ENCODE results near the gene IFI27L1.

Gene IFI27L1

GRCh38 chr14:94122438-94122837, 41.3 kb downstream of the IFI27L1 start:
- no peak for DNase-seq (ENCODE audit: low spot score)
- H3K18ac ChIP-seq (ENCODE audit: low read length): no peak overlapping the region
- H3K9me3 ChIP-seq (replicated peaks in 1 of 2; ENCODE audit: control insufficient read depth in 2 of 2, insufficient read depth in 1 of 2, low read depth in 1 of 2, low read length in 2 of 2): peaks cover 0 to 5% of the 10 kb centered on the region in 2 donors
- no peak overlapping the region for H3K14ac ChIP-seq (ENCODE audit: low read length)
- no peak overlapping the region for H4K8ac ChIP-seq (ENCODE audit: low read depth, low read length)
- no peak overlapping the region for H3K4me2 ChIP-seq (ENCODE audit: insufficient read depth, low read length, poor library complexity, severe bottlenecking)
- H3K9ac ChIP-seq (ENCODE audit: low read depth, low read length, poor library complexity): no peak overlapping the region
- H2AFZ ChIP-seq (ENCODE audit: low read length): no peak overlapping the region
- no peak overlapping the region for H3K27ac ChIP-seq (replicated peaks; ENCODE audit: low read length)
- WGBS, 2 donors (ENCODE audit: extremely low coverage in 2 of 2, insufficient read length in 2 of 2, insufficient replicate concordance in 1 of 2): no CpG with 5 or more reads among the region's 3 CpGs
- H2BK120ac ChIP-seq (ENCODE audit: low read depth, low read length): no peak overlapping the region
- no peak overlapping the region for H3K4me3 ChIP-seq (ENCODE audit: low read length in 2 of 2)
- H3K4ac ChIP-seq (ENCODE audit: low read length): no peak overlapping the region
- no peak overlapping the region for H4K91ac ChIP-seq (ENCODE audit: low read depth, low read length, poor library complexity)
- H3K79me1 ChIP-seq (ENCODE audit: low read depth, low read length): no peaks in the 10 kb centered on the region
- H3K4me1 ChIP-seq (ENCODE audit: control insufficient read depth in 2 of 2, insufficient read depth in 1 of 2, low read depth in 1 of 2, low read length in 2 of 2): no peaks in the 10 kb centered on the region
- H2AK5ac ChIP-seq (ENCODE audit: low read depth, low read length): no peak overlapping the region
- no peak overlapping the region for H2BK15ac ChIP-seq (ENCODE audit: low read length)
- no peak overlapping the region for H2BK5ac ChIP-seq (ENCODE audit: low read length)
- peaks cover 0 to 11% (median 0%) of the 10 kb centered on the region in 3 experiments for H3K27me3 ChIP-seq (ENCODE audit: control insufficient read depth in 3 of 3, insufficient read depth in 3 of 3, low read depth in 1 of 3, low read length in 3 of 3)
- H2BK12ac ChIP-seq (ENCODE audit: low read length): no peak overlapping the region
- H3K36me3 ChIP-seq (replicated peaks in 1 of 2; ENCODE audit: control insufficient read depth in 2 of 2, insufficient read depth in 2 of 2, low read length in 2 of 2): peaks cover 0 to 1% of the 10 kb centered on the region in 2 donors
- H3K23ac ChIP-seq (ENCODE audit: low read depth, low read length, poor library complexity): no peak overlapping the region

- Histone ChIP-seq H2BK120ac (ENCODE audit: low read depth, low read length) (no peak overlapping the region), H2AK5ac (ENCODE audit: low read depth, low read length) (no peak overlapping the region), H3K27ac (replicated peaks; ENCODE audit: low read length) (no peak overlapping the region), H3K4me1 (ENCODE audit: control insufficient read depth in 2 of 2, insufficient read depth in 1 of 2, low read depth in 1 of 2, low read length in 2 of 2) (no peaks in the 10 kb centered on the region), H3K9ac (ENCODE audit: low read depth, low read length, poor library complexity) (no peak overlapping the region), H2BK15ac (ENCODE audit: low read length) (no peak overlapping the region), H3K9me3 (replicated peaks in 1 of 2; ENCODE audit: control insufficient read depth in 2 of 2, insufficient read depth in 1 of 2, low read depth in 1 of 2, low read length in 2 of 2) (peaks cover 0 to 5% of the 10 kb centered on the region in 2 donors), H3K4me2 (ENCODE audit: insufficient read depth, low read length, poor library complexity, severe bottlenecking) (no peak overlapping the region), H3K4ac (ENCODE audit: low read length) (no peak overlapping the region), H3K27me3 (ENCODE audit: control insufficient read depth in 3 of 3, insufficient read depth in 3 of 3, low read depth in 1 of 3, low read length in 3 of 3) (peaks cover 0 to 11% (median 0%) of the 10 kb centered on the region in 3 experiments), H4K8ac (ENCODE audit: low read depth, low read length) (no peak overlapping the region), H2AFZ (ENCODE audit: low read length) (no peak overlapping the region), H2BK12ac (ENCODE audit: low read length) (no peak overlapping the region), H3K79me1 (ENCODE audit: low read depth, low read length) (no peaks in the 10 kb centered on the region), H3K4me3 (ENCODE audit: low read length in 2 of 2) (no peak overlapping the region), H3K36me3 (replicated peaks in 1 of 2; ENCODE audit: control insufficient read depth in 2 of 2, insufficient read depth in 2 of 2, low read length in 2 of 2) (peaks cover 0 to 1% of the 10 kb centered on the region in 2 donors), H3K23ac (ENCODE audit: low read depth, low read length, poor library complexity) (no peak overlapping the region), H4K91ac (ENCODE audit: low read depth, low read length, poor library complexity) (no peak overlapping the region), H3K18ac (ENCODE audit: low read length) (no peak overlapping the region), H2BK5ac (ENCODE audit: low read length) (no peak overlapping the region), H3K14ac (ENCODE audit: low read length) (no peak overlapping the region)
- no CpG with 5 or more reads among the region's 9 CpGs for WGBS, 2 donors (ENCODE audit: extremely low coverage in 2 of 2, insufficient read length in 2 of 2, insufficient replicate concordance in 1 of 2)
- no peak for DNase-seq (ENCODE audit: low spot score)
Observed at GRCh38 chr14:94123296-94123695, 42.2 kb downstream of the IFI27L1 start.

GRCh38 chr14:94123868-94124267, 42.8 kb downstream of the IFI27L1 start:
- H4K8ac ChIP-seq (ENCODE audit: low read depth, low read length): no peak overlapping the region
- H3K18ac ChIP-seq (ENCODE audit: low read length): no peak overlapping the region
- H2BK120ac ChIP-seq (ENCODE audit: low read depth, low read length): no peak overlapping the region
- no CpG with 5 or more reads among the region's 1 CpG for WGBS, 2 donors (ENCODE audit: extremely low coverage in 2 of 2, insufficient read length in 2 of 2, insufficient replicate concordance in 1 of 2)
- H3K14ac ChIP-seq (ENCODE audit: low read length): no peak overlapping the region
- no peak for DNase-seq (ENCODE audit: low spot score)
- no peak overlapping the region for H3K9ac ChIP-seq (ENCODE audit: low read depth, low read length, poor library complexity)
- no peak overlapping the region for H3K27ac ChIP-seq (replicated peaks; ENCODE audit: low read length)
- H3K4me1 ChIP-seq (ENCODE audit: control insufficient read depth in 2 of 2, insufficient read depth in 1 of 2, low read depth in 1 of 2, low read length in 2 of 2): no peaks in the 10 kb centered on the region
- H2BK5ac ChIP-seq (ENCODE audit: low read length): no peak overlapping the region
- no peak overlapping the region for H3K23ac ChIP-seq (ENCODE audit: low read depth, low read length, poor library complexity)
- no peak overlapping the region for H3K4me2 ChIP-seq (ENCODE audit: insufficient read depth, low read length, poor library complexity, severe bottlenecking)
- no peak overlapping the region for H4K91ac ChIP-seq (ENCODE audit: low read depth, low read length, poor library complexity)
- no peak overlapping the region for H2BK12ac ChIP-seq (ENCODE audit: low read length)
- no peak overlapping the region for H2BK15ac ChIP-seq (ENCODE audit: low read length)
- peaks cover 0 to 1% of the 10 kb centered on the region in 2 donors for H3K36me3 ChIP-seq (replicated peaks in 1 of 2; ENCODE audit: control insufficient read depth in 2 of 2, insufficient read depth in 2 of 2, low read length in 2 of 2)
- H3K9me3 ChIP-seq (replicated peaks in 1 of 2; ENCODE audit: control insufficient read depth in 2 of 2, insufficient read depth in 1 of 2, low read depth in 1 of 2, low read length in 2 of 2): peaks cover 0 to 5% of the 10 kb centered on the region in 2 donors
- H2AFZ ChIP-seq (ENCODE audit: low read length): no peak overlapping the region
- H2AK5ac ChIP-seq (ENCODE audit: low read depth, low read length): no peak overlapping the region
- H3K4me3 ChIP-seq (ENCODE audit: low read length in 2 of 2): no peak overlapping the region
- H3K27me3 ChIP-seq (ENCODE audit: control insufficient read depth in 3 of 3, insufficient read depth in 3 of 3, low read depth in 1 of 3, low read length in 3 of 3): peaks cover 0 to 11% (median 0%) of the 10 kb centered on the region in 3 experiments
- no peaks in the 10 kb centered on the region for H3K79me1 ChIP-seq (ENCODE audit: low read depth, low read length)
- H3K4ac ChIP-seq (ENCODE audit: low read length): no peak overlapping the region

DNA sequence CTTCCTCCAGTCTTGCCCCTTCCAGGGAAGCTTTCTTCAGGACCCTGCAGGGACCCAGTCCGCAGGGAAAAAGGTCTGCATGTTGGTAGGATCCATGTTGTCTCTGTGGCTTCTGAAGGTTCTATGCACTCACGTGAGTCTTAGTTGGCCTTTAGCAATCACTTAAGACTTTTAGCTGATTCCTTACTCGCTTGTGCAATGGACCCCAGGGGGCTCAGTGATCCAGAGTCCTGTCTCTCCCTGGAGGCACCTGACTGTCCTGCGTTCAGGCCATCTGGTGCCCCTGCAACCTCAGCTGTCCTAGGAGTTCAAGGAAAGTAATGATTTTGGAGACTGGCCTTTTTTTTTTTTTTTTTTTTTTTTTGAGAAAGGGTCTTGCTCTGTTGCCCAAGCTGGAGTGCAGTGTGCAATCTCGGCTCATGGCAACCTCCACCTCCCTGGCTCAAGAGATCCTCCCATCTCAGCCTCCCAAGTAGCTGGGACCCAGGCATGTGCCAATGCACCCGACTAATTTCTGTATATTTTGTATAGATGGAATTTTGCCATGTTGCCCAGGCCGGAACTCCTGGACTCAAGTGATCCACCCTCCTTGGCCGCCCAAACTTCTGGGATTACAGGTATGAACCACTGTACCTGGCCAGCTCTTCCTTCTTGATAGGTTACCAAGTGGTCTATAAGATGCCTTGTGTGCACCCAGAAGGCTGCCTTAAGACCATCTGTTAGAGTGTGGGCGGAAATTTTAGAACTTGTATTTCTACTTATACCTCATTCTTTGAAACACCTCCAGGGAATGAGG, 43.7 kb downstream of the IFI27L1 start:
- Histone ChIP-seq H3K4me2 (ENCODE audit: insufficient read depth, low read length, poor library complexity, severe bottlenecking) (no peak overlapping the region), H3K9me3 (replicated peaks in 1 of 2; ENCODE audit: control insufficient read depth in 2 of 2, insufficient read depth in 1 of 2, low read depth in 1 of 2, low read length in 2 of 2) (peaks cover 0 to 2% of the 10 kb centered on the region in 2 donors), H4K8ac (ENCODE audit: low read depth, low read length) (no peak overlapping the region), H3K23ac (ENCODE audit: low read depth, low read length, poor library complexity) (no peak overlapping the region), H3K27me3 (ENCODE audit: control insufficient read depth in 3 of 3, insufficient read depth in 3 of 3, low read depth in 1 of 3, low read length in 3 of 3) (peaks cover 0 to 7% (median 0%) of the 10 kb centered on the region in 3 experiments), H3K4me1 (ENCODE audit: control insufficient read depth in 2 of 2, insufficient read depth in 1 of 2, low read depth in 1 of 2, low read length in 2 of 2) (peaks cover 0 to 1% of the 10 kb centered on the region in 2 donors), H4K91ac (ENCODE audit: low read depth, low read length, poor library complexity) (no peak overlapping the region), H3K4ac (ENCODE audit: low read length) (no peak overlapping the region), H2BK5ac (ENCODE audit: low read length) (no peak overlapping the region), H2AFZ (ENCODE audit: low read length) (no peak overlapping the region), H2AK5ac (ENCODE audit: low read depth, low read length) (no peak overlapping the region), H3K9ac (ENCODE audit: low read depth, low read length, poor library complexity) (no peak overlapping the region), H3K18ac (ENCODE audit: low read length) (no peak overlapping the region), H3K36me3 (replicated peaks in 1 of 2; ENCODE audit: control insufficient read depth in 2 of 2, insufficient read depth in 2 of 2, low read length in 2 of 2) (peaks cover 0 to 1% of the 10 kb centered on the region in 2 donors), H2BK15ac (ENCODE audit: low read length) (no peak overlapping the region), H3K27ac (replicated peaks; ENCODE audit: low read length) (no peak overlapping the region), H2BK120ac (ENCODE audit: low read depth, low read length) (no peak overlapping the region), H3K14ac (ENCODE audit: low read length) (no peak overlapping the region), H2BK12ac (ENCODE audit: low read length) (no peak overlapping the region), H3K79me1 (ENCODE audit: low read depth, low read length) (no peaks in the 10 kb centered on the region), H3K4me3 (ENCODE audit: low read length in 2 of 2) (no peak overlapping the region)
- no peak for DNase-seq (ENCODE audit: low spot score)
- no CpG with 5 or more reads among the region's 9 CpGs for WGBS, 2 donors (ENCODE audit: extremely low coverage in 2 of 2, insufficient read length in 2 of 2, insufficient replicate concordance in 1 of 2)

All from neuronal stem cell (in vitro differentiated cells).